HG03095 (cell line): Measurements from ENCODE around the gene PCYT2.
A peak's percentile ranks its signal among the peaks of the same experiment; 100 is the strongest.

Experiments
- ATAC-seq: cut with Tn5 transposase; IDR thresholded peaks from one replicate; pipeline ENCODE4 v1.9.1; 2021; ENCODE audit warnings: moderate library complexity; ENCODE audit not compliant: unreplicated experiment

PCYT2 gene

DNA sequence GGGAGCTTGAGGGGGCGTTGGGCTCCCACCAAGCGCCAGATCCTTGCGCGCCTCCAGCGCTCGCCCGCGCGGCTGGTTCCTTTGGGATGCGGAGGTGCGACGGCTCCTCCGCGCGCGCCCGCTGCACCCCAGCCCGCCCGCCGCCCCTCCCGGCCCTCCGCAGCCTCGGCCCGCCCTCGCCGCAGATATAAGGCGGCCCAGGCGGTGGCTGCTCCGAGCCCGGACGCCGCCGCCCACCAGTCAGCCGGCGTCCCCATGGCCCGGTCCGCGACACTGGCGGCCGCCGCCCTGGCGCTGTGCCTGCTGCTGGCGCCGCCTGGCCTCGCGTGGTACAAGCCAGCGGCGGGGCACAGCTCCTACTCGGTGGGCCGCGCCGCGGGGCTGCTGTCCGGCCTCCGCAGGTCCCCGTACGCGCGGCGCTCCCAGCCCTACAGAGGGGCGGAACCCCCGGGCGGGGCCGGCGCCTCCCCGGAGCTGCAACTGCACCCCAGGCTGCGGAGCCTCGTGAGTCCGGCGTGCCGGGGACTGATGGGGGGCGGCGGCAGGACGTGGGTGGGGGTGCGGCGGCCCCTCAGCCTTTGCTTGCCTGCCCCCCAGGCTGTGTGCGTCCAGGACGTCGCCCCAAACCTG lies 9.1 kb downstream of the PCYT2 start, which contains the start of gene NPB:
TSS of gene NPB (plus strand) at position 216 of the 630 bp plus-strand sequence. CDS start at position 256, 40 bp downstream.
- no peak for ATAC-seq

DNA sequence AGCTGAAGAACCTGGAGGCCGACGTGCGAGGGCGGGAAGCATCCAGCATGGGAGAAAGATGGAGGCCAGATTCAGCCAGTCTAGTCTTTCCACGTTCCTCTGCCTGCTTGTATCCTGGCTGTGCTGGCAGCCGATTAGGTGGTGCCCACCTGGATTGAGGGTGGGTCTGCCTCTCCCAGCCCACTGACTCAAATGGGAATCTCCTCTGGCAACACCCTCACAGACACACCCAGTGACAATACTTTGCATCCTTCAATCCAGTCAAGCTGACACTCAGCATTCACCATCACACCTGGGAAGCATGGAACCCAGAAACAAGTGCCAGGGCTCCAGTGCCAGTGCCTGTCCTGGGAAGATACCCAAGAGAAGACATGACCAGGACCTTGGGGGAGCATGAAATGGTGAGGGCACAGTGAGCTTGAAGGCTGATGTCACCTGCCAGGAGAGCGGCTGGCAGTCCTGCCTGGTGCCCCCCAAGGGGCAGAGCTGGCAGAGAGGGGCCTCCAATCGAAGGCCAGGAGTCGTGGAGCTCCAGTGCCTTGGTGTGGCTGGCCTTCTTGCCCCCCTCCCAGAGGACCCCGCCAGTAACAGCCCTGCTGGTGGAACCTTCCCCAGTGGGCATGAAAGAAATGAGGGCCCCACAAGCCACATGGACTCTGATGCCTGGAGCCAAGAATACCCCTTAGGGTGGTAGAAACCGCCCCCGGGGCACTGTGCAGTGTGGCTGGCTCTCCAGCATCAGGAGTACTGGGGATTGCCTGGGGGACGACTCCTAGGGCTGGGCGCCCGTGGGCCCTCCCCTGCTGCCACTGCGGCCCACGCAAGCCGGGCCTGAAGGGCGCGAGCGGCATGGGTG lies 9.8 kb downstream of the PCYT2 start:
- no peak for ATAC-seq

DNA sequence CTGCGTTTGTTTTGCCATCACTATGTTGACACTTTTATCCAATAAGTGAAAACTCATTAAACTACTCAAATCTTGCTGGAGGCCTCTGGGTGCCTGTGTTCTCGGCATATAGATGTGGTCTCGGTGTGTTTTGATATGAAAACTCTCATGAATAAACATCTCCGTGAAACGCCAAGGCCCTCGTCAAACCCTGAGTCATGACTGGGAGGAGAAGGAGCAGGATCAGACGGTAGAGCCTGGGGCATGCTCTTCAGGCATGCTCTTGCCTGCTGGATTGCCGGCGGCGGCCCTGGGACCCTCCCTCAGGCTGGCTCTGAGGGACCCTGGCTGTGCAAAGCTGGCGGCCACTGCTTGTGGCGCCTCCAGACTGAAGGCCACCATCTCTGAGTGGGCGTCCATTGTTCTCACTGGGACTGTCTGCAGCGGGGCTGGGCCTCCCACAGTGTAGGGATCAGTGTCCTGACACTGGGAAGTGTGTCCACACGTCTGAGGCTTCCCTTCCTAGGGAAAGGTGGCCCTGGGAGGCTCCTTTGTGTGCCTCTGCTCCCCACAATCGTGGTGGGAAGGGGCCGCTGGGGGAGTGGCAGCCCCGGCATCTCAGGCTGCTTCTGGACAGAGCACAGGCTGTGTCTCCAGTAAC lies 10.9 kb downstream of the PCYT2 start:
- no peak for ATAC-seq

DNA sequence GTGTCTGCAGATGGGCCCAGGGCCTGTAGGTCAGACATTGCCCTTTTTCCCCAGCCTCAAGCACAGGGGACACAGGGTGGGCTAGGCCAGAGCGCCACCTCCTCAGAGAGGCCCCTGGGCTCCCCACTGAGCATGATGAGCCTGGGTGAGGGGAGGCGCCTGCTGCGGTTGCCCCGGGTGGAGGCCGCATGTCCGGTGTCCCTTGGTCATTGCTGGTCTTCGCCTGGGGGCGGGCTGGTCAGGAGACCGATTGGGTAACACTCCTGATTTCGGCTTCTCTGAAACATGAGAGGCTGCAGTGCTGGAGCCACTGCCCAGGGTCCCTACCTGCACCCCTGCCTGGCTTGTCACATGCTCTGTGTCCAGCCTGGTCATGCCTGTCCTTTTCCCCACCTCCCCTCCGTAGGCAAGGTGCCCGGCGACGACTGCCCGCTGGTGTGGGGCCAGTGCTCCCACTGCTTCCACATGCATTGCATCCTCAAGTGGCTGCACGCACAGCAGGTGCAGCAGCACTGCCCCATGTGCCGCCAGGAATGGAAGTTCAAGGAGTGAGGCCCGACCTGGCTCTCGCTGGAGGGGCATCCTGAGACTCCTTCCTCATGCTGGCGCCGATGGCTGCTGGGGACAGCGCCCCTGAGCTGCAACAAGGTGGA lies 11.6 kb downstream of the PCYT2 start:
- no peak for ATAC-seq

DNA sequence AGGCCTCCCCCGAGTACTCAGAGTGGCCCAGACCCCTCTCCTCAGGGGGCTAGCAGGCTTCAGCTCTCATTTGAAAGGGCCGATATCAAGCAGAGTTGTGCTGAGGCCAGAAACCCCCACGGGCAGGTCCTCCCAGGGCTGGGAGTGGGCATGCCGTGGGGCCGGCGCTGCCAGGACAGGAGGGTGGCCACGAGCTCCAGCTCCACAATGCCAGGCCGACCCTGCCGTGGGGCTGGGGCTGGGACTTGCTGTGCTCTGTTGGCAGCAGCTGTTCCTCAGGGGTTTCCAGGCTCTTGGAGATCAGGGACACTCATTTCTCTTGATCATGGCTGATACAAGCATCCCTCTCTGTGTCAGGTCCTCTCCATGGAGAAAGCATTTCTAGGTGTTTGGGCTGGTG lies 12.3 kb downstream of the PCYT2 start:
- no peak for ATAC-seq

DNA sequence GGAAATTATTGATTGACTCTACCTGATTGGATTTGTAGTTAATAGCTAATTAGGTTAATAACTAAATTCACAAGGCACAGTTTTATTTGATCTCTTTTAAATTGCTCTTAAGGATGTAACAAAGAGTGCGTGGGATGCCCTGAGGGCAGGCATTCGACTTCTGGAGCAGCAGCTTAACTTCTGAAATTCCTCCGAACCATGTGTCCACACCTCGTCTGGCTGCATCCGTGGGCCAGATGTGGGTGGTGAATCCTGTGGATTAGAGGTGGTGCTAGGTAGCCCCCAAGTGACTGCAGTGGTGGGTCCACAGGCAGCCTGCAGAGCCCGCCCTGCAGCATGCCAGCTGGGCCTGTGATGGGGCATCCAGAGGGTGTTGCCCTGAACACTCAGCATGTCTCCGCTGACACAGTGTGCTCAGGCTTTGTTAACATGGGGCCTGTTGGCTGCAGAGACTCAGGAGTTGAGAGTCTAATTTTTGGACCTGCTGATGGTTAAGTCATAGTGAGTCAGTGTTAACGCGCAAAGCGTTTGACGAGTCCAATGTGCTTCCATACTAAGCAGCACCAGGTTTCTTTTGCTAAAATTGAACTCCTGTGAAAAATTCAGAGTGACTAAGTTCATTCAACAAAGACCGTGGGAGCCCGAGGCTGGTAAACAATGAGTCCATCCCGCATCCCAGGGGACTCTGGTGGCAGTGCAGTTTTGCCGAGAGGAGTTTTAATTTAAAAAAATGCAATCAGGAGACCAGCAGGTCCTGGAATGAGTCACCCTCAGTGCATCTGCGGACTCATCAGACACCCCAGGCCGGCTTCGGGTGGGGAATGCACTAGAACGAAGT lies 13.0 kb downstream of the PCYT2 start:
- ATAC-seq = no peak

DNA sequence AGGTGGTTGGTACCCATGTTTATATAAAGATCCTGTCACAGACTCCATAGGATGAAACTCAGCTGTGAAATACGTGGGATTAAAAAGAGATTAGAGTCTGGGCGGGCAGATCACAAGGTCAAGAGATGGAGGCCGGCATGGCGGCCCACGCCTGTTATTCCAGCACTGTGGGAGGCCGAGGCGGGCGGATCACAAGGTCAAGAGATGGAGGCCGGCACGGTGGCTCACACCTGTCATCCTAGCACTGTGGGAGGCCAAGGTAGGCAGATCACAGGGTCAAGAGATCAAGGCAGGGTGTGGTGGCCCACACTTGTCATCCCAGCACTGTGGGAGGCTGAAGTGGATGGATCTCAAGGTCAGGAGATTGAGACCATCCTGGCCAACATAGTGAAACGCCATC lies 15.8 kb downstream of the PCYT2 start:
- ATAC-seq = no peak

DNA sequence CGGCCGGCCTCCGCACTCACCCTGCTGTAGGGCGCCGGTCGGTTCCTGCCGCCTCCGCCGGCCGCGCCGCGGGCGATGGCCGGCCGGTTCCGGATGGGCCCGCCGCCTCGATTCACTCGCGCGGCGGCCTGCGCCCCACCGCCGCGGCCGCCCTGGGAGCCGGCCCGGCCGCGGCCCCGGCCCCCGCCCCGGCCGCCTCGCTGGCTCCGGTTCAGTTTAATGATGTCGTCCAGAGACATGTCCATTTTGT lies 20.0 kb downstream of the PCYT2 start:
- peak; percentile 14 for ATAC-seq

DNA sequence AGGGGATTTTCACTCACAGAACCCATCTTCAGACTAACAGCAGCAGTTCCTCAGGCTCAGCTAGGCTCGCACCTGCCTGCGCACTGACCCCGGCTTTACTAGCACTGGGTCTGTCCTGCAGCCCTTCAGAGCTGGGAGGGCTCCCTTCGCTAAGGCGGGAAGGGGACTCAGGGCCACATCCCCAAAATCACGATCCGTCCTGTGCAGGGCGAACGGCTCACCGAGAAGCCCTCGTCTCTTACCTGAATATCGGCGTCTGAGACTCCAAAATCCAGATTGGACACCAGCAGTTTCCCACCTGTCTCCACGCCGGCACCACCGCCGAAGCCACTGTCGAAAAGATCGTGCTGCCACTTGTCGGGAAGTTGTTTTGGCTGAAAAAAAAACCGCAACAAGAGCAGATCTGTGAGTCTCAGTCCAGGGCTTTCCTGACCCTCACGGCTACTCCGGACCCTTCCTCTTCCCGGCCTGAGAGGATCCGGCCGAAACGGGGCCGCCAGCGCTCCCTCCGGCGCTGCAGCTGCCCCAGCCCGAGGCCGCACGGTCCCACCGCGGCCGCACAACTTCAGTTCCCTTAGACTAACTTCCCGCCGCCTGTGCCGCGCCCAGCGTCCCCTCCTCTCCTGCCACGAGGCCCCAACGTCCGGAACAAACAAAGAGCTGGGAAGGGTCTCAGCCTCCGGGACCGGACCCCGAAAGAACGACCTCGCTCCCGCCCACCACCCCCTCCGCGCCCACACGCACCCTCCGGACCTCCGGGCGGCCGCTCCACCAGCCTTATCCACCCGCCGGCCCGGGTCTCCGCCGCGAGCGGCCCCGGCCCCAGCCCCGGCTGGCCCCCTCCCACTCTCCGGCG lies 20.5 kb downstream of the PCYT2 start:
- ATAC-seq = no peak

DNA sequence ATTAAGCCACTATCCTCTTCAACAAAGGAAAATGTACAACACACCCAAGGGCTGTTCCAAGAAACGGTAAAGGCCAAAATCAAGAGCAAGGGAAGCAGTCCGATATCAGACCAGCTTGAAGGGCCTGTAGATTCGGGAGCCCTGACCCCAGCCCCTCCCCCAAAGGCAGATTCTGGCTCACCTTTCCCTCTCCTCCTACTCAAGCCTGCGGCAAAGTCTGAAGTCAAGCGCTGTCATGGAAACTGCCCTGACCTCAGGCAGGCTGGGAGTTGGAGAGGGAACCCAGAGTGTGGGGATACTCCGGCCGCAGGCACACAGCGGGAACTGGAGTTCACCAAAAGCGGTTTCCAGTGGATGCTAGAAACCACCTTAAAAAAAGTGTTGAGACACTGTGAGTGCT lies 21.6 kb downstream of the PCYT2 start:
- ATAC-seq = no peak

DNA sequence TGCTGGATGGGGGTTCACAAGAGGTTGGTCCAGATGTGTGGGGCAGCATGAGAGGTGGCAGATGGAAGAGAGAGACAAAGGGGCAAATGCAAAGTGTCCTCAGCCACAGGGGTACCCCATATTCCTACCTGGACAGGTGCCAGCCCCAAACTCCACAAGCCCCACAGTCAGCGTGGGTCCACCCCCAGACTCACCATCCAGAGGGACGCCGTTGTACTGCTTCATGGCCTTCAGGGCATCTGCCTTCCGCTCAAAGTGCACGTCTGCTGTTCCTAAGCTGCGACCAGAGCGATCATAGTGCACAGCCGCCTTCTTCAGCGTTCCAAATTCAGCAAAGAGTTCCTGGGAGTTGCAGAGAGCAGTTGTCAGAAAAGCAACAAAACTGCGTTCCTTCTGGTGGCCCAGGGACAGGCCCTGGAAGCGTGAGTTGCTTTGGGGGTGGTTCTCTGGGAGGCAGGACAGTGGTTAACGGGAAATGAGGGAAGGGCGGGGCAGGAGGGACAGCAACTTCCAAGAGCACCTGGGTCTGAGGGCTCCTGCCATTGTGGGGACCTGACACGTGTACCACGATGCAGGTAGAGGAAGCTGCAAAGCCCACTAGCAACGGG lies 22.1 kb downstream of the PCYT2 start:
- no peak for ATAC-seq

DNA sequence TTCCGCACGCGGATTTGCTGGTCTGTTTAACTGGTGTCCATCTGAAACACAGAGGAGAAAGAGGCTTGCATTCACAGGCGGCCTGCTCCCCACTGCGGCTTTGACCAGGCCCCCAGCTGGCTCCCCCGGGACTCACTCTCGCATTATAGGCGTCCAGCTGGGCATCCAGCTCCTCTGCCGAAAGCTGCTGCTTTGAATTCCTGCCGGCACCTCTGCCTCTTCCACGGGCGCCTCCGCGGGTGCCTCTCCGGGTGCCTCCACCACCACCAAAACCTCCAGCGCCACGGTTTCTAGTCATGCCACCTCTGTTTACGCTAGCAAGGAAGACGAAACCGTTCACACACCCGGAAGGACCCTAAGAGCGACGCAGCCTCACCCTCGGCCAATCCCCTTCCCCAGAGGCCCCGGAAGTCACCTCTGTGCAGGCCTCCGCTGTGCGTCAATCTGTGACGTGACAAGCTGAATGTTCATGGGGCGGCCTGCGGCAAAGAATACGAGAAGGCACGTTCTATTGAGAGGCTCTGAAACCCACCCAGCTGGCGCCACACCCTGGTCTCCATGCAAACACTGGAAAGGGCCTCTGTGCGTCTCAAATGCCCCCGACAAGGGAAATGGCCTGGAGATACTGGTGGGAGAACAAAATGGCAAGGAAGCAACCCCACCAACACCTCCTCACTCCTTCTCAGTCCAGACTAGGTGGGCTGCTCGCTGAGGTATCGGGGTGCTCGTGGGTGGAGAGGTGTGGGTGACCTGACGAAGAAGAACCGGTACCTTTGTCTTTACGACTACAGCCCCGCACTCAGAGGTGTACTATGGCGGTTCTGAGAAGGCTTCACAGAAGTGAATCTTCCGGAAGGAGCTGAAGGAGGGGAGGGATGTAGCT lies 22.9 kb downstream of the PCYT2 start:
- no peak for ATAC-seq

DNA sequence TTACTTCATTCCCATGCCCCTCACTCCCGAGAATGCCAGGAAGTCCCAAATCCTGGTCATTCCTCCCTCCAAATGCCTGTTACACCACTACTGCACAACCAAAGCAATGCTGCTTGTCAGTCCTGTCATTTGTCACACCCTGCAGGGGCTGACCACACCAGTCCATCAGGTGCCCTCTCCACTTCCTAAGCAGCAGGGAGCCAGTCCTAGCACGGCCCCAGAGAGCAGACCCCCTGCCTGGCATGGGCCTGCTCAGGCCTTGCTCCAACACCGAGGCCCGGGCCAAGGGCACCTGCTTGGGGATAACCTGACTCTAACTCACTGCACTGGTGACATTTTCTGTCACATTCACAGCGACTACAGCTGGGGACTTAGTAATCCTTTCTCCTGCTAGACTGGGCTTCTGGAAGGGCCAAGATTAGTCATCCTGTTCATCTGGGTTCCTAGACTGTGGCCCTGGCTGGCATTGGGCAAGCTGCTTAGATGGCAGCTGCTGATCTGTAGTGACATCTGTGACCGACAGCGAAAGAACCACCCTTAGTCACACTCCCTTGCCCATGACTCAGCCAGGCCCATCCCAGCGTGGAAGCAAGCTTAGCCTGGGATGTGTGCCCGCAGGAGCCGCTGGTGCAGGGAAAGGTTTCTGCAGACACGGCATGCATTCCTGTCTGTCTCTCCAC lies 25.2 kb downstream of the PCYT2 start:
- no peak for ATAC-seq

DNA sequence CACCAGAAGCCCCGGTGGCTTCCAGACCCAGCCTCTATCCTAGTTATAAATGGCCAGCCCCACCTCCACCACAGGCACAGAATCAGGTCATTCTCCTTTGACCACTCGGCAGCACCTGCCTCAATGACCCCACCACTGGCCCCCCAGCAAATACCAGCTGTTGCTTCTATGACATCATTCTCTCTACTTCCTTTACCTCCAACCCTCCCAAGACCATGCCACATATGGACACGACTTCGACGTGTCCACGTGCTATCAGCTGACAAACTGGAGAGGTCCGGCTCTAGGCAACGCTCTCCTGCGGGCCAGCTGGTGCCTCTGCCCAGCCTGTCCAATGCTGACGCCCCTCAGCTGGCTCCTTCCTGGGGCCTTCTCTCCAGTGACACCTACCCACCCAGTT lies 25.7 kb downstream of the PCYT2 start:
- no peak for ATAC-seq

DNA sequence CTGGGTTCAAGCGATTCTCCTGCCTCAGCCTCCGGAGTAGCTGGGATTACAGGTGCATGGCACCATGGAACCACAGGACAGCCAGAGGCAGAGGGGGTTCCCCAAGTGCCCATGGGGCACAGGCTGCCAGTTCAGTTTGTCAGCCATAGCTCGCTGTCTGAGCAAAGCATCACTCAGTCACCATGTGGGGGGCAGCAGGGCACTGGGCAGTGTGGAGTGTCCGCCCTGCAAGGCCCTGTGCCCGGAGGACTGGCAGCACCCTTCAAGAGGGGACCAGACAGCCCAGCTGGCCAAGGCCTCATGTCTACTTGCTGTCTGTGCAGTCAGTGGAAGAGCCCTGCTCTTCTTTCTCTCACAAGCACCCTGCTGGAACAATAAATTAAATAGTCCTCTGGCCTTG lies 26.2 kb downstream of the PCYT2 start:
- ATAC-seq = no peak

DNA sequence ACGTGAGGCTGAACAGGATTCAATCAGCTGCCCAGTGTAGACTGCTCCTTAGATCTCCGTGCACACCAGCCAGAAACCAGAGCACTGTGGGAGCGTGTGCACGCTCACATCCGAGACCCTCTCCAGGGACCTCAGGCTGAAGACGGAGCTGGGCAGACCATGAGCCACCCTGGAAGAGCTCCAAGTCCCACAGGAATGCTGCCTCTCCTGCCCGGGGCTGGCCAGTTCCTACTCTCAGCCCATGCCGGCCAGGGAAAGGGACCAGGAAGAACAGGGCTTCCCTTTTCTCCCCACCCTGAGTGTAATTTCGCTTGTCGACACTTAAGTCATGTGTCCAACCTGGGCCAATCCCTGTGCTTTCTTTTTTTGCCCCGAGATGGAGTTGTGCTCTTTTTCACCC lies 26.7 kb downstream of the PCYT2 start:
- ATAC-seq = no peak

DNA sequence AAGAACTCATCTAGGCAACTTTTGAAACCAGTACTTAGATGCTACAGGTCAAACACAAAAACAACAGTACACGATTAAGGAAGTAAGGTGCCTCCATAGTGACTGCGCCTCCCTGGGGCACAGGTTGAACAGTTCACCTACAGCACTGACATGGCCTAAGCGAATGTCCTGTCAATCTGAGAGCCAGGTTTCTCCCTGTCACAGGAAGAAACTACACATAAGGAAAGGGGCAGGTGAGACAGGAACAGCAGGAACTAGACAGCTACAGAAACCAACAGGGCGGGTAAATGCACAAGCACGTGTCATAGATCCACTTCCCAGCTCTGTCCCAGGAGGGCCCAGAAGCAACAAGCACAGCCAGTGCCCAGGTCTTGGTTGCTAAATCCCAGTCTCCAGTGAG lies 32.1 kb downstream of the PCYT2 start:
- no peak for ATAC-seq

DNA sequence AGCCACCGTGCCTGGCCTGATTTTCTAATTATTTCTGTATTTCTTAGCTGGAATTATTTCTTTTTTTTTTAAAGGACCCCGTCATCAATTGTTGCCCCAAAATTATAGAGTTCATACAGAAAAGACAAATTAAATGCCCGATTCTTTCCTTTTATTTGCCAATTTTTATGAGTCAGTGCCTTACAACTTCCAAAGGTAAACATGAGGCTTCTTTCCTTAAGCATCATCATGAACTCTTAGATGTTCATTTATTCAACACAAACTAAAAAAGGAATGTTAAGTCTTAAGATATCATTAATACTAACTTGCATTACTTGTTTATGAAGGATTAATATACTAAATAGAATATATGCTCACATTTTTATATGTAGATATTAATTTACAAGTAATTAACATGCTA lies 32.9 kb downstream of the PCYT2 start:
- ATAC-seq = no peak
